ENCODE measurements around the gene SEC16B.

Gene SEC16B

GRCh38 chr1:177944016-177944949, 25.6 kb downstream of the SEC16B start:
- DNase-seq (ENCODE audit: low read depth in 2 of 2), result no peak

GRCh38 chr1:177941976-177942375, 27.9 kb downstream of the SEC16B start:
- DNase-seq (ENCODE audit: low read depth in 2 of 2), result no peak

- no peak for DNase-seq (ENCODE audit: low read depth in 2 of 2)
Measured at GRCh38 chr1:177940682-177941081, 29.2 kb downstream of the SEC16B start.

GRCh38 chr1:177937931-177938330, 31.9 kb downstream of the SEC16B start:
- DNase-seq (ENCODE audit: low read depth in 2 of 2), result no peak

- no peak for DNase-seq (ENCODE audit: low read depth in 2 of 2)
Measured at GRCh38 chr1:177937174-177937770, 32.6 kb downstream of the SEC16B start.

GRCh38 chr1:177935638-177936415, 34.0 kb downstream of the SEC16B start:
- DNase-seq (ENCODE audit: low read depth in 2 of 2), result no peak

- no peak for DNase-seq (ENCODE audit: low read depth in 2 of 2)
Measured at GRCh38 chr1:177934927-177935326, 34.9 kb downstream of the SEC16B start.

GRCh38 chr1:177934461-177934860, 35.4 kb downstream of the SEC16B start:
- DNase-seq (ENCODE audit: low read depth in 2 of 2), result no peak

- DNase-seq (ENCODE audit: low read depth in 2 of 2), result no peak
Measured at GRCh38 chr1:177933881-177934280, 36.0 kb downstream of the SEC16B start.

GRCh38 chr1:177932123-177932522, 37.7 kb downstream of the SEC16B start:
- no peak for DNase-seq (ENCODE audit: low read depth in 2 of 2)

GRCh38 chr1:177928952-177929351, 40.9 kb downstream of the SEC16B start:
- no peak for DNase-seq (ENCODE audit: low read depth in 2 of 2)

- DNase-seq (ENCODE audit: low read depth in 2 of 2), result no peak
Measured at GRCh38 chr1:177928194-177928593, 41.7 kb downstream of the SEC16B start.

GRCh38 chr1:177927021-177927596, 42.7 kb downstream of the SEC16B start:
- no peak for DNase-seq (ENCODE audit: low read depth in 2 of 2)

GRCh38 chr1:177926201-177926600, 43.7 kb downstream of the SEC16B start:
- no peak for DNase-seq (ENCODE audit: low read depth in 2 of 2)

GRCh38 chr1:177925006-177925405, 44.9 kb downstream of the SEC16B start:
- no peak for DNase-seq (ENCODE audit: low read depth in 2 of 2)

GRCh38 chr1:177923441-177923840, 46.4 kb downstream of the SEC16B start:
- no peak for DNase-seq (ENCODE audit: low read depth in 2 of 2)

- no peak for DNase-seq (ENCODE audit: low read depth in 2 of 2)
Measured at GRCh38 chr1:177922209-177922608, 47.6 kb downstream of the SEC16B start.

- DNase-seq (ENCODE audit: low read depth in 2 of 2), result no peak
Measured at GRCh38 chr1:177921590-177921989, 48.3 kb downstream of the SEC16B start.

GRCh38 chr1:177920091-177920490, 49.8 kb downstream of the SEC16B start:
- DNase-seq (ENCODE audit: low read depth in 2 of 2), result no peak

- no peak for DNase-seq (ENCODE audit: low read depth in 2 of 2)
Measured at GRCh38 chr1:177915641-177916040, 54.2 kb downstream of the SEC16B start.

GRCh38 chr1:177914603-177915002, 55.3 kb downstream of the SEC16B start:
- no peak for DNase-seq (ENCODE audit: low read depth in 2 of 2)

Data from stimulated activated CD8-positive, alpha-beta memory T cell treated with anti-CD3 and anti-CD28 coated beads, Interleukin-2, amount 100 ng/mL, for 1 hour (primary cell).